Thyroid gland (tissue), 4 donors: Measurements from ENCODE around the gene USH1G.

ENCODE experiments used
- CTCF ChIP-seq, 6 experiments: fragments of 200-600 bp in 3 of 6; fragments of 450-650 bp in 3 of 6; sonication (generic) in 3 of 6; IDR thresholded peaks; one replicate each; pipeline ENCODE4 v1.5.1; 2016 to 2019; ENCODE audit warnings: antibody characterized with exemption in 6 of 6, mild to moderate bottlenecking in 2 of 6, inconsistent platforms in 1 of 6, moderate library complexity in 1 of 6
- POLR2A ChIP-seq, 2 donors: fragments of 450-650 bp; IDR thresholded peaks; one replicate each; pipeline ENCODE4 v1.6.1; 2017; ENCODE audit warnings: antibody characterized with exemption in 2 of 2, mild to moderate bottlenecking in 2 of 2, moderate library complexity in 1 of 2

GRCh38 chr17:74922694-74923537 is at the start of gene USH1G:
- TF ChIP-seq CTCF (IDR thresholded peaks at IDR 0.05) (no peak), POLR2A (IDR thresholded peaks at IDR 0.05) (no peak)
